Amygdala (tissue), 56 donors: ENCODE results near the gene RABEP2.

Experiments
- DNase-seq, 56 donors: peaks; one replicate each; lab custom pipeline; 2025; lab: John Stamatoyannopoulos, UW

Gene RABEP2

DNA sequence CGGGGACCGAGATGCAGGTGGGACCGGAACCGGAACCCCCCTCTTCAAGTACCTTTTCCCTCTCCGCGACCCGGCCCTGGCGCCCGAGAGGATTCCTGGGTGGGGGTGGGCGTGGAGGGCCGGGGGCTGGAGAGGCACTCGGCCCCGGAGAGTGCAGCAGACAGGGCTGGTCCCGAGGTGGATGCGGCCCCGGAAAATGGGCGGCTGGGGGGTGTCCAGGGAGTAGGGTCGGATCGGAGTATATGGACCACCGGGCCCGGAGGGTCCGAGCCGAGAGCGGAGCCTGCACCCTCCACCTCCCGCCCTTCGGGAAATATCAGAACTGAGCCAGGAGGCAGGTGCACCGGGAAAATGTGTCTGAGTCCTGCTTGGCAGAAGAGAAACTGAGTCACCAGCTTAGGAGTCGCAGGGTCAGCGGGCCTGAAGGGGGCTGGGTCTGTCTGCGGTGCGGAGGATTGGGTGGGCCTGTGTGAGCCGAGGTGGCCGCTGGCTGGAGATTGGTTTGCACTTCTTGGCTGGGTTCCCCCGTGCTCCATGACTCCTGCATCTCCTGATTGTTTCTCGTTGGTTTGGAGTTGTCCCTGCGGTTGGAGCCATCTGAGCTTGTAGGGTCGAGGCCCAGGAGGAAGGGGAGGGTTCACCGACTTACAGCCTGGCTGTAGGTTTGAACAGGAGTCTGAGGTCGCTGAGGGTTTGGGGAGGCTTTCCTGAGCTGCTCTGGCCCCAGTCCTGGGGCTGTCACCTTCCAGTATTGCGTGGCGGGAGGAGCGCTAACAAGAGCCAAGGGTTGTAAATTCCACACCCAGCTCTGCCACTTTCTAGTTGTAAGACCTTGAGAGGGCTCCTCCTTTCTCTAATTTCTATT, 60.9 kb downstream of the RABEP2 start:
- peak in 7 of 56 donors; percentile 8 to 52 (median 35) for DNase-seq

DNA sequence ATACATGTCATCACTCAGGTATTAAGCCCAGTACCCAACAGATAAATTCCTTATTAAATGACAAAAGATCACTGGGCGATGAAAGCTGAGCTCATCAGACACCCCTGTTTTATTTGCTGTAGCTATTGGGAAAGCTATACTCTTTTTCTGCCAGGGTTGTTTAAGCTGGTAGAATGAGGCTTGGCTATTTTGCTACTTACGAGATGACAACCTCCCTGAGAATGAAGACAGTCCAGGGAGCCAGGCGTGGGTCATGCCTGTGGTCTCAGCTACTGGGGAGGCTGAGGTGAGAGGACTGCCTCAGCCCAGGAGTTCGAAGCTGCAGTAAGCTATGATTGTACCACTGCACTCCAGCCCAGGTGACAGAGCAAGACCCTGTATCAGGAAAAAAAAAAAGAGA, 65.7 kb downstream of the RABEP2 start:
- DNase-seq: no peak

DNA sequence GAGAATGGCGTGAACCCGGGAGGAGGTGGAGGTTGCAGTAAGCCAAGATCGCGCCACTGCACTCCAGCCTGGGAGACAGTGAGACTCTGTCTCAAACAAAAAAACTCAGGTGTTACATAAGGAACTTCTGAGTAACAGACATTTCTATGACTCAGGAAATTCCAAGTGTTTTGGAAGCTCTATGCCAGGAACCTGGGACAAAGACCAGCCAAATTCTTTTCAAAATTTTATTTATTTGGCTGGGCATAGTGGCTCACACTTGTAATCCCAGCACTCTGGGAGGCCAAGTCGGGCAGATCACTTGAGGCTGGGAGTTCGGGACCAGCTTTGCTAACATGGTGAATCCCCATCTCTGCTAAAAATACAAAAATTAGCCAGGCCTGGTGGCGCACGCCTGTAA, 66.6 kb downstream of the RABEP2 start:
- no peak for DNase-seq
